HG03064 (cell line): ENCODE results near the gene GRAMD1A.
"Not testable (repeated sequence)": the region's sequence is repeated elsewhere in the genome, so short reads cannot be mapped to it uniquely, and the experiment has no call there.

Experiments used
- ATAC-seq: cut with Tn5 transposase; IDR thresholded peaks from one replicate; pipeline ENCODE4 v1.9.1; 2021; ENCODE audit warnings: low read depth; ENCODE audit not compliant: unreplicated experiment

The GRAMD1A gene

DNA sequence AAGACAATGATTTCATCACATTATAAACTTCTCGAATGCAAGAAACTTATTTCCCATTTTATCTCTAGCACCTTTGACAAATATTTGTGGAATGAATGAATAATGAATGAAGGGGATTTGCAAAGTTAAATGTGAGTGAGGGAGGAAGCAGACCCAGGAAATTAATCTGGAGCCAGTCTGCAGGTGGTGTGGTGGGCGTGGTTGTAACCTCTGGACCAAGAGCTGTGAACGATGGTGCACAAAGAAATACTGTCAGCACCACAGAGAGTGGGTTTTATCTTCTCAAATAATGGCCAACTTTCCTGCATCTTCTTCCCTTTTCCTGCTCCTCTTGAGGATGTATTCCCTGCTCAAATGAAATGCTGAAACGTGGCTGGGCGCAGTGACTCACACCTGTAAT is 25.1 kb upstream of the GRAMD1A start:
- no peak for ATAC-seq

DNA sequence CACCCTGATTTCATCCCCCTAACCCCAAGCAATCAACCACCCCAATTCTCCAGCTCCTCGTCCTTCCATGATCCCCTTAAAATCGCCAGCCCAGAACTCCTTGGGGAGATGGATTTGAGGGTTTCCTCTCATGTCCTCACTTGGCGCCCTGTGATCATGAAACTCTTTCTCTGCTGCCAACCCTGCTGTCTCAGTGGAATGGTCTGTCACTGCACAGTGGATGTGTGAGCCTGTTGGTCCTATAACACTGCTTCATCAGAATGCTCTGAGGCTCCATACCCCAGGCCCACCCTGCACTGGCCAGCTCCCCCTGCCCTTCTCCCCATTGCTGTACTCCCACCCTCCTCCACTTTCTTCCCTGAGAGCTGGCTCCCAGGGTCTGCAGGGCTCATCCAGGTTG is 23.5 kb upstream of the GRAMD1A start:
- no peak for ATAC-seq

DNA sequence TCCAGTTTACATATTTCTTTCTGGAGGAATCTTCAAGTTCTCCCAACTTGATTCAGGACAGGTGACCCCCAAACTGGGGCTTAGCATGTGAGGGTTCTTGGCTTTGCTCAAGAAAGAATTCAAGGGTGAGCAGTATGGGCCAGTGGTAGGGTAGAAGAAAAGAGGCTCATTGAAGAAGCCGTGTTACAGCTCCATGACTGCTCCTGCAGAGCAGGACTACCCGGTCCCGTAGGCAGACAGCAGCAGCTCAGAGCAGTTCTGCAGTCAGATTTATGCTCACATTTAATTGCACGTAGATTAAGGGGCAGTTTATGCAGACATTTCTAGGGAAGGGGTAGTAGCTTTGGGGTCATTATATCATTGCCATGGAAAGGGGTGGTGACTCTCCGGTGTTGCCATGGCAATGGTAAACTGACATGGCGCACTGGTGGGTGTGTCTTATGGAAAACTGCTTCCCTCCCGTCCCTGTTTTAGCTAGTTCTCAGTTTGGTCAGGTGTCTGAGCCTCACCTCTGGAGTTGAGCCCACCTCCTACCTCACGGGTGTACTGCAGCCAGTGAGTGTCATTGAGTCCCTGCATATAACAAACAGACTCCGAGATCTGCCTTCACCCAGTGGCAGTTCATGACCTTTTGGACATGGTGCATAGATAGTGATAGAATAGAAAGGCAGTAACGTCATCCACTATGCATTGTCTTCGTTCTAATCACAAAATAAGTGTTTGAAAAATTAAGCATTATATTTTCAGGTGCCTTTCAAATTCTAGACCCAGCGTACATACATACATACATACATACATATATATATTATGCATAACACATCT is 20.1 kb upstream of the GRAMD1A start:
- no peak for ATAC-seq

DNA sequence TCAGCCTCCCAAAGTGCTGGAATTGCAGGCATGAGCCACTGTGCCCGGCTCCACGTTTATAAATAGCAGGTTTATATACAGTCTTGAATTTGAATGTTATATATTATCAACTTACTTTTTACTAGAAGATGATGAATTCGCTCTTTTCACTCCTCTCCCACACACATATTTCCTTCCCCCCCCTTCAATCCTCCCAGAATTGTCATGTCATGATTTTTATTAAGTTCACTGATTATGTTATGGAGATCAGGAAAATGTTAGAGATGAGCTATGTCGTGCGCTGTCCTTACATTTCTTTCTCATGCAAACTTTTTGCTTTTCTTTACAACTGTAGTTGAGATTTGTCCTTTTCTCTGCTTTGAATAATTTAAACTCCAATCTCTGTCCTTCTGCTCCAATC is 17.8 kb upstream of the GRAMD1A start:
- no peak for ATAC-seq

DNA sequence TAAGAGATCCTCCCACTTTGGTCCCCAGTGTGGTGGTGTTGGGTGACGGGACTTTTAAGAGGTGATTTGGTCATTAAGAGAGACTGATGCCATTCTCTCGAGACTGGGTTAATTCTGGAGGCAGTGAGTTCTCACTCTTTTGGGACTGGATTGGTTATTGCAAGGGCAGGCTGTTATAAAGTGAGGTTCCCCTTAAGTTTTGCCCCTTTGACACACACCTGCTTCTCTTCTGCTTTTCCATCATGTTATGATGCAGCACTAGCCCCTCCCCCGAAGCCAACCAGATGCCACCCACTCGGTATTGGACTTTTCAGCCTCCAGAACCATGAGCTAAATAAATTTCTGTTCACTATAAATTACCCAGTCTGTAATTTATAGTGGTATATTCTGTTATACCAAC is 16.3 kb upstream of the GRAMD1A start:
- no peak for ATAC-seq

DNA sequence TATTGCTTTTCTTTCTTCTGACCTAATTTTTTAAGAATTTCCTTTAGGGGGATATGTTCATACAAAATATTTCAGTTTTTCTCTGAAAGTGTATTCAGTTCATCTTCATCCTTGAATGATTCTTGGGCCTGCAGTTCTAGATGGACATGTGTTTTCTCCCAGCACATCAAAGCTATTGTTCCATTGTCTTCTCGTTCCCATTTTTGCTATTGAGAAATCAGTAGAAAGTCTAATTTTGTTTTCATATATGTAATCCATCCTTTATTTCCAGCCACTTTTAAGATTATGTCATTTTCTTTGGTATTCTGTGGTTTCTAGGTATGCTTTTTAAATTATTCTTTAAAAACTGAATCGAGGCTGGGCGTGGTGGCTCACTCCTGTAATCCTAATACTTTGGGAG is 15.8 kb upstream of the GRAMD1A start:
- no peak for ATAC-seq

DNA sequence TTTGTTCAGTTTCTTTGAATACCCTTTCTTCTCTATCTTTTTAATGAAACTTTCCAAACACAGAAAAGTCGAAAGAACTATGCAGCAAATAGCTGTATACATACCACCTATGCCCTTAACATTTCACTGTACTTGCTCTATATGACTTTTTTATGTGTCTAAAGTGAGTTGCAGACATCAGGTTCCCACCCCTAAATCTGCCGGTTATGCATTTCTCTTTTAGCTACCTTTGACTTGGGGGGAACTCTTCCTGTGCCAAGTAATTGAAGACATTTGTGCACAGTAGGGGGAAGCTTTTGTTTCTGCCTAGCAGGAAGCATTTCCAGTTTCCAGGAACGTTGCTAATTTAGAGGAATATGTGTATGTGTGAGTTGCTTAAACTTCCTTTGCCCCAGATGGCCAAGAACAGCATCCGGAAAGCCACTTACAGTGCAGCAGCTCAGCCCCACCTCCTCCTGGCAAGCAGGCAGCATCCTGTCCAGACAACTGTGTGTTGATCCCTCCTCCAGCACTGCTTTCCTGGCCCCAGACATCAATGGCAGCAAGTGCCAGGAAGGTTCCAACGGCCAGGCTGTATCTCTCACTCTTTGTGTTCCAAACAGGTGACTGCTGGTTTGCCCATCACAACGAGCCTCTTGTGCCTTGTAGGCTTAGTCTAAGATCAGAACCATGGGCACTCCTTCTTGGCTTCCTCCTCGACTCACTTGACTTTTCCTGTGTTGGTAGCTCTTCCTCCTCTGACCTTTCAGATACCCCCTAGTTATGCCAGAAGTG is 14.7 kb upstream of the GRAMD1A start:
- ATAC-seq, result no peak

DNA sequence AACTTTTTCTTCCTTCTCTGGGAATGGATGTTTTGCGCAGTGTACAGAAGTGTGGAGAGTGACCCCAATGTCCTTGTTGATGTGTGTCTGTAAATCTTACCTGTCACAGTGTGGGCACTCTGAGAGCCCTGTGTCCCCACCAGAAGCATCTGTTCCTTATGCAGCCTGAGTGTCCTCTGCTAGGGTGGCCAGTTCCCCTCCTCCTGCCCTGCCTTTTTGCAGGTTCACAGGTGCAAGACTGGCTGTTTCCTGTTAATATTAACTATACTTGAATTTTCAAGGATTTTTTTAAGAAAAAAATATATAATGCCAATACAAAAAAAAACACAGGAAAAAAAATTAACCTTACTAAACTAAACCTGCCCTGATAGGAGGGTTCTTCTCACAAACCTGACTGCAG is 12.0 kb upstream of the GRAMD1A start:
- no peak for ATAC-seq

DNA sequence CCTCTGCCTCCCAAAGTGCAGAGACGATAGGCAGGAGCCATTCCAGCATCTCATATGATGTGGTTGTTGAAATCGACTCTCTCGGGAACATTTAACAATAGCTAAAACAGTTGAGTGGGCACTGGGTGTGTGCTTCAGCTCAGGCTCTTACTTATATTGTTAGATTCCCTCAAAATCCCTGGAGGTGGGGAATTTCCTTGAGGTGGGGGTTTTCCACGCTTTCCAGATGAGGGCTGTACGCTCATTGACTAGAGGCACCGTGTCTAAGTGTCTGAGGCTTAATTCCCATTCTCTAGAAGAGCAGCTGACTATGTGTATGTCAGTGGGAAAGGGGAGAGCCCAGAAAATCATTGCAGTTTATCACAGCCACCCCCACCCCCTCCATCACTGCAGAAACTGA is 10.8 kb upstream of the GRAMD1A start:
- ATAC-seq, result no peak

DNA sequence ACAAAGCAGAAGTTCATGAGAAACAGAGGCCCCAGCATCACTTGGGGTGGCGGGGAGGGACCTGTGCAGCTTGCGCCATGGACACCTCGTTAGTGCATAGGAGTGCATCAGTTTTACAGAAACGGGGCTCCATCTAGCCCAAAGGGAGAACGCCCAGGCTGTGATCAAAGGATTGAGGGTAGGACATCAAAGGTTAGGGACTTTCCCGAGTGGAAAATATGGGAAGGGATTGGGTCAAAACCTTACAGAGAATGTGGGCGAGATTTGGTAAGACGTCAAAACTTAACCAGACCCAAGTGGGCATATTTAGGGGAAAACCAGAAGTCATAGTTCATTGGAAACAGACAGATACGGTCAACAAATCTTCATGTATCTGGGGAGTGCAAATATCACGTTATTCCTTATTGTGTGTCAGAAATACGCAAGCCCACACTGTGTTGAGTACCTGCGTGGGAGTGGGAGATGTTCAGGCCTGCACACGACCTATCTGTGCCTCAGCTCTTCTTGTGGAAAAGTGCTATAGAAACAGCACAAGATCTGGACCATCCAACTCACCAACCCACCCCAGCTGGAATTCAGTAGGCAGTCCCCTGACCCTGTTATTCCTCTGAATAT is 9.4 kb upstream of the GRAMD1A start:
- ATAC-seq, result no peak

DNA sequence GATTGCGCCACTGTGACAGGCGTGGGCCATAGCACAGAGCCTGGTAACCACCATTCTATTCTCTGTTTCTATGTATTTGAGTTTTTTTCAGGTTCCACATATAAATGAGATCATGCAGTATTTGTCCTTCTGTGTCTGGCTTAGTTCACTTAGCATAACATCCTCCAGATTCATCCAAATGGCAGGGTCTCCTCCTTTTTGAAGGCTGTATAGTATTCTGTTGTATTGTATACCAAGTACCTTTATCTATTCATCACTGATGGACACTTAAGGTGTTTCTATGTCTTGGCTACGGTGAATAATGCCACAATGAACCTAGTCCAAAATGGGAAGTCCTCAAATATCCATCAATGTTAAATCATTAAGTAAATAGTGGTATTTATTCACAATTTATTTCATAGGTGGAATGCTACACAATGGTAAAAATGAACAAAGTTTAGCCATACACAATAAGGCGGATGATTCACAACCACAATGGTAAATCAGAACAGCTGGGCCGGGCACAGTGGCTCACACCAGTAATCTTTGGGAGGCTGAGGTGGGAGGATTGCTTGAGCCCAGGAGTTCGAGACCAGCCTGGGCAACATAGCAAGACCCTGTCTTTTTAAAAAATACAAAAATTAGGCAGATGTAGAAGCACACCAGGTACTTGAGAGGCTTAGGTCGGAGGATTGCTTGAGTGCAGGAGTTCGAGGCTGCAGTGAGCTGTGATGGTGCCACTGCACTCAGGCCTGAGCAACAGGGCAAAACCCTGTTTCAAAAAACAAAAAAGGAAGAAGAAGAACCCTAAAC is 8.4 kb upstream of the GRAMD1A start:
- no peak for ATAC-seq

DNA sequence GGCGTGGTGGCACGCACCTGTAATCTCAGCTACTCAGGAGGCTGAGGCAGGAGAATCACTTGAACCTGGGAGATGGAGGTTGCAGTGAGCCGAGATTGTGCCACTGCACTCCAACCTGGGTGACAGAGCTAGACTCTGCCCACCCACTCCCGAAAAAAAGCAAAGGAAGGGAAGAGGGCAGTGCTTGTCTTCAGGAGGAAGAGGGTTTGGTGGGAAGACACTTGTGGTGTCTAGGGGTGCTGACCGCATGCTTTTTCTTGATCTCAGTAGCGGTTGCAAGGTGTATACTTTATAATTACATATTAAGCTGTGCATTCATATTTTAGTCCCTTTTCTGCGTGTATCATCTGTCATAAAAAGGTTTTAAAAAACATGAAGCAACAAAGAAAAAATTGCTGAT is 7.5 kb upstream of the GRAMD1A start:
- ATAC-seq, result not testable (repeated sequence)

DNA sequence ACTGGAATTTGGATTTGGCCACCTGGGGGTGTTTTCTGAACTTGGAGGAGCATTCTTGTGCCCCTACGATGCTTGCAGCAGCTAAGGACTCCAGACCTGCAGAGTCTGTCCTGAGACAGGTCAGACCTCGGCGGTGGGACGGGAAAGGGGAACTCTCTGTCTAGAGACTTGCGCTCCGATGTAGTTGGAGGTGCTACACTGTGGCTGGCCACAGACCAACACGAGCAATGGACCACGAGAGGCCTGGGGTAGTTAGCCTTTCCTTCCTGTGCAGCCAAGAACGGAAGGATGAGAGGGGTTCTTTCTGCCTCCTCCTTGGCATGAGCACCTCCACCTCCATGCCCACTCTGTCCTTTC is 5.9 kb upstream of the GRAMD1A start:
- ATAC-seq, result no peak

DNA sequence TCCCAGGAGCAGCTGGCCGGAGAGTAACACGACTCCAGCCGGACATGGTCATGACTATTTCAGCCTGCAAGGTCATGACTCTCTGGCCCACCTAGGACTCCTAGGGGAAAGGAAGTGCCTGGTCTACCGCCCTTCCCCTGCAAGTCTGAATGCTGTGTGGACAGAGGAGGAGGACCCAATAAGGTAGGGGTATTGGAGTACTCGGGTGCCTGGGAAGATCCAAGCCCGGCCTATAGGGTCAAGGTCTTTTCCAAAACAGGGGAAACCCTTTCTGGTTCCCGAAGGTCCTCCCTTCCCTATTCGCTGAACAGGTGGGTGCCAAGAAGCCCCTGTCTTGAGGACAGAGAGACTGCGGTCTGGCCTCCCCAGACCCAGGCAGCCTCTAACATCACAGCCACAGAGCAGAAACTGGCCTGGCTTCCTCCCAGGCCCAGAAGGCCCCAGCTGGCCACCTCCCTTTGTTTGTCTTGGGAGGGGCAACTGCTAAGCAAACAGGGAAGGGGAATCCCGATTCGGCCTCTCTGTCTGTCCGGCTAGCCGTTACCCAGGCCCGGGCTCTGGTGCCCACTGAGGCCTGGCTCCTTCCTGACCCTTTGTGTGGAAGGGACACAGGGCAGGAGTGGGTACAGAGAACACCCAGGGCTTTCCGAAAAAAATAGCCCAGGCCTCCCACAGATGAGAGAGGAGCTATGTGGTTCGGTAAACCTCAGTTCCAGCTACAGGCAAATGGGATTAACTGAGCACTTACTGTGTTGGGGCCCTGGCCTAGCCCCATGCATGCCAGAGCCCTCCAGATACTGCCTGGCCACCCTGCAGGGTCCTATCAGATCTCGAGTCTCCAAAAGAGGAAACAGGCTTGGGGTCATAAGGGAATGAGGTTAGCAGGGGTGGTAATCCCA is 5.2 kb upstream of the GRAMD1A start:
- no peak for ATAC-seq

DNA sequence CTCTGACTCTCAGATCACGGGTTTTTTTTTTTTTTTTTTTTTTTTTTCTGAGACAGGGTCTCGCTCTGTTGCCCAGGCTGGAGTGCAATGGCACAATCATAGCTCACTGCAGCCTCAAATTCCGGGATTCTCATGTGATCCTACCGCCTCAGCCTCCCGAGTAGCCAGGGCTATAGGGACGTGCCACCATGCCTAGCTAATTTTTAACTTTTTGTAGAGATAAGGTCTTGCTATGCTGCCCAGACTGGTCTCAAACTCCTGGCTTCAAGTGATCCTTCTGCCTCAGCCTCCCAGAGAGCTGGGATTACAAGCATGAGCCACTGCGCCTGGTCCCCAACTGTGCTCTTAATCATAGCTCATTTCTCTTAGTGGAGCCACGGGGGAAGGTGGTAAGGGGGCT is 4.6 kb upstream of the GRAMD1A start:
- ATAC-seq, result no peak

DNA sequence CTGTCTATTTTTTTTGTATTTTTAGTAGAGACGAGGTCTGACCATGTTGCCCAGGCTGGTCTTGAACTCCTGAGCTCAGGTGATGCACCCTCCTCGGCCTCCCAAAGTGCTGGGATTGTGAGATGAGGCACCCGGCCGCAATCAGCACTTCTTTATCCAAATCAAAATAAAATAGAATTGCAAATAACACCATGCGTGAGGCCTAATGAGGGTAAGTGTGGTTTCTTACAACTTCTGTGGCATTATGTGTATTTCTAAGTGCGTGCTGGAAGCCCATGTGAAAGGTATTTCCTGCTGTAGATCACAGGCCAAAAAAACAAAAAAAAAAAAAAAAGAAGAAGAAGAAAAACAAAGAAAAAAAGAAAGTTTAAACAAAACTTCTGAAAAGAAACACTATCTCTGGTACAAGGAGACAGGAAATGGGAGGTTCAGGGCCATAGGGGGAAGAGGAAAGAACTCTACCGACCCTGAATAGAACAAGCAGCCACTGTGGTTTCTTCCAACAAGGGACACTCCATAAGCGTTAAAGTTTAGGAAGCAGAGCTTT is 3.0 kb upstream of the GRAMD1A start:
- no peak for ATAC-seq

DNA sequence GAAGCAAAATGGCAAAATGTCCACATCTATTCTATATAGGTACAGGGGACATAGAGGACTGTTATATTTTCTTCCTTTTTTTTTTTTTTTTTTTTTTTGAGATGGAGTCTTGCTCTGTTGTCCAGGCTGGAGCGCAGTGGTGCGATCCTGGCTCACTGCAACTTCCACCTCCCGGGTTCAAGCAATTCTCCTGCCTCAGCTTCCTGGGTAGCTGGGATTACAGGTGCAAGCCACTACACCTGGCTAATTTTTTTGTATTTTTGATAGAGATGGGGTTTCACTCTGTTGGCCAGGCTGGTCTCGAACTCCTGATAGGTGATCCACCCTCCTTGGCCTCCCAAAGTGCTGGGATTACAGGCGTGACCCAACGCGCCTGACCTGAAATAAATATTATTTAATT is 1.9 kb upstream of the GRAMD1A start:
- ATAC-seq, result not testable (repeated sequence)

DNA sequence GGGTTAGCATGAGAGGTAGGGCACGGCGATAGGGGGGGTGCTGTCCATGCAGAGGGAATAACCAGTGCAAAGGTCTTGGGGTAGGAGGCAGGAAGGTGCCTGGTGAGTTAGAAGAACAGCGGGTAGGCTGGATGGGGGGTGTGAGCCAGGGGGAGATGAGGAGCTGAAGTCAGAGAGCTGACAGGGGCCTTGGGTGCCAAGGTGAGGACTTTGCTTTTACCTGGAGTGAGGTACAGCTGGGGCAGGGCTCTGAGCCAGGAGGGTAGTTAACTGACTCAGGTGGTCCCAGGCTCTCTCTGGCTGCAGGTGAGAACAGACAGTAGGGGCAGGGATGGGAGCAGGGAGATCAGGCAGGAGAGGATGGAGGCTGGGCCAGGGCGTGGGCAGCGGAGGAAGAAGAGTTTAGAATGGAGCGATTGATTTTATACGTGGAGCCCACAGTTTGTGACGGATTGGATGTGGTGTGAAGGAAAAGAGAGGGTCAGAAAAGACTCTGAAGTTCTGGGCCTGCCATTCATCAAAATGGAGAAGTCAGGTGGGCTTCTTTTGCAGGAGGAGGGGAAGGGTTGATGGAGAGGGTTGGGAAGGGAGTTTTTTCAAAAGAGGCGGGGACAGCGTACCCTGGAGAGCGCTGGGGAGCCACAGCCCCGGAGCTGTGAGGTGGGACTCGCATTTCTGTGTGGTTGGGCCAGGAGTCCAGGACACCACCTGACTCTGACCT is 1.2 kb upstream of the GRAMD1A start:
- ATAC-seq, result no peak

DNA sequence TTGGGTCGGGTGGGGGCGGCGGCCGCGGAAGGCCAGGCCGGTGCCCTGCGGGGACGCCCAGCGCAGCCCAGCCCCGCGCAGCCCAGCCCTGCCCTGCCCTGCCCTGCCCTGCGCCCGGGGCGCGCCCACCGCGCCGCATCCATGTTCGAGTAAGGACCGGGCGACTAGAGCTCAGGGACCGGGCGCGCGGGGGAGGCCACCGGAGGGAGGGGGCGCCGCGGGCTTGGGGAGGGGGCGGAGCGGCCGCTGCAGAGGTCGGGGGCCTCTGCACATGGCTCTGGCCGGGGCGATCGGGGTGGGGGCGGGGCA is 169 bp downstream of the GRAMD1A start:
- no peak for ATAC-seq
